ENCODE results near the gene RNU4-1.

The RNU4-1 gene

GRCh38 chr12:120259418-120260202, 33.4 kb downstream of the RNU4-1 start:
- no peaks in the 10 kb centered on the region for H3K36me3 ChIP-seq (ENCODE audit: insufficient read depth, low read length)
- no peaks in the 10 kb centered on the region for H3K27me3 ChIP-seq (ENCODE audit: insufficient read depth, low read length, poor library complexity)
- no peak overlapping the region for H2AFZ ChIP-seq (ENCODE audit: low read depth, low read length)
- H3K9ac ChIP-seq (ENCODE audit: low read depth, low read length) = no peak overlapping the region
- peaks cover 15% of the 10 kb centered on the region for H4K20me1 ChIP-seq (ENCODE audit: insufficient read depth, low read length)
- peaks cover 6% of the 10 kb centered on the region for H3K4me1 ChIP-seq (ENCODE audit: insufficient read depth, low read length)
- no peaks in the 10 kb centered on the region for H3K9me3 ChIP-seq (ENCODE audit: insufficient read depth, low read length, severe bottlenecking)
- H3K79me2 ChIP-seq (ENCODE audit: insufficient read depth, low read length) = peaks cover 1% of the 10 kb centered on the region; the same call in 1 of the 2 replicates
- TF ChIP-seq EZH2 (IDR thresholded peaks at IDR 0.05; ENCODE audit: borderline replicate concordance, low read depth, low read length, severe bottlenecking) (no peak), CTCF (IDR thresholded peaks at IDR 0.05; ENCODE audit: borderline replicate concordance, extremely low read depth, low read length, poor library complexity, severe bottlenecking) (no peak)
- DNase-seq (no peak), ATAC-seq (ENCODE audit: insufficient read depth, low read depth) (no peak)
- H3K4me2 ChIP-seq (ENCODE audit: insufficient read depth, low read length) = no peak overlapping the region
- no peak overlapping the region for H3K4me3 ChIP-seq (ENCODE audit: low read depth in 1 of 2, low read length in 2 of 2)
- H3K27ac ChIP-seq (ENCODE audit: low read length) = no peak overlapping the region

- Histone ChIP-seq H3K4me3 (ENCODE audit: low read depth in 1 of 2, low read length in 2 of 2) (no peak overlapping the region), H3K9me3 (ENCODE audit: insufficient read depth, low read length, severe bottlenecking) (no peaks in the 10 kb centered on the region), H3K4me1 (ENCODE audit: insufficient read depth, low read length) (no peaks in the 10 kb centered on the region), H3K9ac (ENCODE audit: low read depth, low read length) (no peak overlapping the region), H3K4me2 (ENCODE audit: insufficient read depth, low read length) (no peak overlapping the region), H3K79me2 (ENCODE audit: insufficient read depth, low read length) (no peaks in the 10 kb centered on the region), H3K27me3 (ENCODE audit: insufficient read depth, low read length, poor library complexity) (no peaks in the 10 kb centered on the region), H4K20me1 (ENCODE audit: insufficient read depth, low read length) (peaks cover 11% of the 10 kb centered on the region), H2AFZ (ENCODE audit: low read depth, low read length) (no peak overlapping the region), H3K36me3 (ENCODE audit: insufficient read depth, low read length) (no peaks in the 10 kb centered on the region), H3K27ac (ENCODE audit: low read length) (no peak overlapping the region)
- ATAC-seq (ENCODE audit: insufficient read depth, low read depth) (no peak), DNase-seq (no peak)
- no peak for TF ChIP-seq CTCF (IDR thresholded peaks at IDR 0.05; ENCODE audit: borderline replicate concordance, extremely low read depth, low read length, poor library complexity, severe bottlenecking)
- TF ChIP-seq EZH2 (IDR thresholded peaks at IDR 0.05; ENCODE audit: borderline replicate concordance, low read depth, low read length, severe bottlenecking) = no peak
Measured at GRCh38 chr12:120258323-120258896, 34.6 kb downstream of the RNU4-1 start.

- H3K27me3 ChIP-seq (ENCODE audit: insufficient read depth, low read length, poor library complexity) = no peaks in the 10 kb centered on the region
- no peaks in the 10 kb centered on the region for H3K79me2 ChIP-seq (ENCODE audit: insufficient read depth, low read length)
- ATAC-seq (ENCODE audit: insufficient read depth, low read depth) (no peak), DNase-seq (no peak)
- H4K20me1 ChIP-seq (ENCODE audit: insufficient read depth, low read length) = peaks cover 15% of the 10 kb centered on the region
- H2AFZ ChIP-seq (ENCODE audit: low read depth, low read length) = no peak overlapping the region
- no peak overlapping the region for H3K4me3 ChIP-seq (ENCODE audit: low read depth in 1 of 2, low read length in 2 of 2)
- no peaks in the 10 kb centered on the region for H3K36me3 ChIP-seq (ENCODE audit: insufficient read depth, low read length)
- TF ChIP-seq EZH2 (IDR thresholded peaks at IDR 0.05; ENCODE audit: borderline replicate concordance, low read depth, low read length, severe bottlenecking) = no peak
- no peak for TF ChIP-seq CTCF (IDR thresholded peaks at IDR 0.05; ENCODE audit: borderline replicate concordance, extremely low read depth, low read length, poor library complexity, severe bottlenecking)
- H3K4me2 ChIP-seq (ENCODE audit: insufficient read depth, low read length) = no peak overlapping the region
- H3K4me1 ChIP-seq (ENCODE audit: insufficient read depth, low read length) = peaks cover 7% of the 10 kb centered on the region
- no peaks in the 10 kb centered on the region for H3K9me3 ChIP-seq (ENCODE audit: insufficient read depth, low read length, severe bottlenecking)
- H3K9ac ChIP-seq (ENCODE audit: low read depth, low read length) = no peak overlapping the region
- no peak overlapping the region for H3K27ac ChIP-seq (ENCODE audit: low read length)
Measured at GRCh38 chr12:120257041-120257821, 35.8 kb downstream of the RNU4-1 start.
